Stimulated activated naive CD8-positive, alpha-beta T cell treated with anti-CD3 and anti-CD28 coated beads, Interleukin-15, Interleukin-2, amounts not matched to agents 100 U/mL and 50 U/mL, for 24 hours (primary cell): Measurements from ENCODE around the gene TULP1.
A peak's percentile ranks its signal among the peaks of the same experiment; 100 is the strongest.
"Not testable (repeated sequence)": the region's sequence is repeated elsewhere in the genome, so short reads cannot be mapped to it uniquely, and the experiment has no call there.

Experiments used
- ATAC-seq: fragments of 150-1000 bp; cut with Tn5 transposase; one replicate; pipeline ENCODE4 v1.10.0; 2021
- DNase-seq: peaks from one replicate; pipeline ENCODE4 v3.0.0; 2021

The TULP1 gene

GRCh38 chr6:35512740-35513139 lies at the start of gene TULP1:
TULP1 (minus strand) TSS chr6:35512896; CDS start chr6:35512858, 38 bp downstream.
- DNase-seq (no peak), ATAC-seq (no peak)

DNA sequence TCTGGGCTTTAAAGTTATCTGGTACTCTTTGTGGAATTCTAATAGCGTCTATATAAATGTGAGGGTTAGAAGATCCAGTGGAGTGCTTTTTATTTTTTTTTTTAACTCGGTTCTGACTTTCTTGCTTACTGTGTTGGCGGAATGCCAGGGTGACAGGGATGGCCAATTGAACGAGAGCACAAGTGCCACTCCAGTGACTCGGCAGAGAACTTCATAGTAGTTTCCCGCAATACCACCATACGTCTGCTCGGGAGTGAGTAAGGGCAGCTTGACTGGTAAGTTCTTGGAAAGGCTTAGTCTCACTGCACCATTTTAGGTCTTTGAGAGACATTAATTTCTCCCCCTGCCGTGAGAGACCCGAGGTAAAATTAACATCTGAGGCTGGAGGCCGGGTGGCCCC lies 49.4 kb upstream of the TULP1 start:
- ATAC-seq: no peak
- DNase-seq: no peak

GRCh38 chr6:35561113-35561512 lies 48.4 kb upstream of the TULP1 start:
- ATAC-seq: no peak
- DNase-seq: no peak

- no peak for ATAC-seq
- no peak for DNase-seq
Observed at GRCh38 chr6:35558571-35558970, 45.9 kb upstream of the TULP1 start.

DNA sequence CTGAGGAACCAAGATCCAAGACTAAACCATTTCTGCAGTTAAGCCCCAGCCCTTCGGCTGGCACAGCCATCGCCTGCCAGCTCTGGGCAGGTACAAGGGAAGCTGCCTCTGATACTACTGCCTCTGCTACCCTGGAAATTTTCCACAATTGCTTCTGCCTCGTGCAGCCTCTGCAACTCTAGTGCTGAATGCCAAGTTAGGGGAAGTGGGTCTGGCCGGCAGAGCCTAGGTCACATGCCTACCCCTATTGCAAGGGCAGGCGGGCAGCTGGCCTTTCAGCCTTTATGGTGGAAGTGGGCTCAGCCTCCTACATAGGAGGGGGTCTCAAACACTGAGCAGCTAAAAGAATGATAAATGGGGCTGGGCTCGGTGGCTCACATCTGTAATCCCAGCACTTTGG lies 44.5 kb upstream of the TULP1 start:
- no peak for DNase-seq
- ATAC-seq: no peak

DNA sequence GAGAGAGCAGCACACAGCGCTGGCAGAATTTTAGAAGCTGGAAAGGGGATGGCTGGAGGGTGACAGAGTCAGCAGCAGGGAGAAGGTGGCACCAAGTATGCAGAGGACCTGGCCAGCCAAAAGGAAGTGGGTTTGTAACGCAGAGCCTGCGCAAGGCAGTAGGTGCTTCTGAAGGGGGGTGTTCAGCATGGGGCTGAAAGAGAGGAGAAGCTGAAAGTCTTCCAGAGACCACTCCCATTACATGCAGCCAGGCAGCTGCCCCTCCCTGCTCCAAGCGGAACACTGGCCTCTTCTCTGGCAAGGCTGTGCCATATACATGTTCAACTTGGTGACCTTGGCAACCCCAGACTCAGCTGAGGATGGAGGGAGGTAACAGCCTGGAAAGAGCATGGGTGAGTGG lies 42.1 kb upstream of the TULP1 start:
- ATAC-seq: no peak
- no peak for DNase-seq

- no peak for DNase-seq
- no peak for ATAC-seq
Observed at GRCh38 chr6:35553315-35553714, 40.6 kb upstream of the TULP1 start.

DNA sequence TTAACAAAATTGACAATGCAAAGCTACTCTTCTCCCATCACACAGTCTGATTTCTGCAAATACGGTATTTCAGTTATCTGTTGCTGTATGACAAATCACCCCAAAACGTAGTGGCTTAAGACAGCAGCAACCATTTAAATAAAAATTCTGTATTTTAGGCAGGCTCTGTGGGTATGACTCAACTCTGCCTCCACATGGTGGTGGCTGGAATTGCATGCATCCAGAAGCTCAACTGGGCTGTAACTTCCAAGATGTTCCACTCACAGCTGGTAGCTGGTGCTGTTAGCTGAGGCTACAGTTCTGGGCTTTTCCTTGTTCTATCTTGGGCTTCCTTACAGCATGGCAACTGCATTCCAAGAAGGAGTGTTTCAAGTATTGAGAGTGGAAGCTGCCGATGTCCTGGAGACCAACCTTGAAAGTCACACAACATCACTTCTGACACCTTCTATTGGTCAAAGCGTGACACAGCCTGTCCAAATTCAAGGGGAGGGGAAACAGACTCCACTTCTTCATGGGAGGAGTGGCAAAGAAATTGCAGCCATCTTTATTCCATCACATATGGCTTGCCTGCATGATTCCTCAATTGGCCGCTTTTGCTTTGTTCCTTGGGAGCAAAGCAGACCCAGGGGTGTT lies 39.7 kb upstream of the TULP1 start:
- ATAC-seq: peak; percentile 46
- peak; percentile 67 for DNase-seq

DNA sequence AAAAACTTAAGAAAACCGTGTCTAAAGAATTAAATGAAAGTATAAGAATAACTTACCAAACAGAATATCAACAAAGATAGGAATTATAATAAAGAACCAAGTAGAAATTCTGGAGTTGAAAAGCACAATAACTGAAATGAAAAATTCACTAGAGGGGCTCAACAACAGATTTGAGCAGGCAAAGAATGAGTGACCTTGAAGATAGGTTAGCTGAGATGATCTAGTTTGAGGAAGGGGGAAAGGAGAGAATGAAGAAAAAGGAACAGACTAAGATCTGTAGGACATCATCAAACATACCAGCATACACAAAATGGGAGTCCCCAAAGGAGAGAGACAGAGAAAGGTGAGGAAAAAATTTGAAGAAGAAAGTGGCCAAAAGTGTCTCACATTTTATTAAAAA lies 37.7 kb upstream of the TULP1 start:
- DNase-seq (no peak), ATAC-seq (no peak)

DNA sequence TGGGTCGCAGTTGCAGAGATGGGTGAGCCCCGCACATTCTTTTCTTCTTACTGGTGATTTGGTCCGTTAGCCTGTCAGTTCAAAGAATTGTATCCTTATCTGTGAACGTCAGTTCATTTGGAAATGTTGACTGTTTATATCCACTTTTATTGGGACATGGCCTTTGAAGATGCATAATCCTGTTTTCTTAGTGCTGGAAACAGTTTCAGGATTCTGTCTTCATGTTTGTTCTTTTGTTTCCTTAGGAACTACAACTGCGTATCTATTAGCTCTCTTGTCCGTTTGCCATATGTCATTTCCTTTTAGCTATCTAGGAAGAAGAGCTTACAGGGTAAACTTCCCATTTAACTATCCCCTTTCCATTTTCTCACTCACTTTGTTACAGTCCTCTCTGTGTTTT lies 35.0 kb upstream of the TULP1 start:
- ATAC-seq (no peak), DNase-seq (no peak)

DNA sequence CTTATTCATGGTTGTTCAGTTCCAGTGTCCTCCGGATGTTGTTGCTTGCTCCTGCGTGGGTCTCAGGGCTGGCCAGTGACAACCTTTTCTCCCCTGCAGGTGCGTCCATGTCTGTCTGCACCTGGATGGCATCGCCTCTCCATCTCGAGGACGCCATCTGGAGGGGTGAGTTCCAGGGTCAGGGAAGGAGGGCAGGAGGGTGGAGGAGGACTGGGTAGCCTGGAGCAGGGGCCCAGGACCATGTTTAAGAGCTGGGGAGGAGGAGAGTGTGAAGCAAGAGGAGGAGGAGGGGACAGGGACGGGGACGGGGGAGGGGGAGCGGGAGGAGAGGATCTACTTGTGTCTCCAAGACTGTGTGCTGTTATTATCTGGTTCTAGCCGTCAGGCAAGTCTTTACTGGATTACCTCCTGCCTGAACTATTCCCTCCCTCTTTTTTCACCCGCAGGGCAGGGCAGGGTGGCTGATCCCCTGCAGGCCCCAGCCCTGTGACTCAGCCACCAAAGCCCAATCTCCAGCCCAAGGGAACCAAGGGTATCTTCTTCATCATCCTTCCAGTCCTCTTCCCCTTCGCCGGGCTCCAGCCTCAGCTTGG lies 32.2 kb upstream of the TULP1 start:
- ATAC-seq (no peak), DNase-seq (no peak)

DNA sequence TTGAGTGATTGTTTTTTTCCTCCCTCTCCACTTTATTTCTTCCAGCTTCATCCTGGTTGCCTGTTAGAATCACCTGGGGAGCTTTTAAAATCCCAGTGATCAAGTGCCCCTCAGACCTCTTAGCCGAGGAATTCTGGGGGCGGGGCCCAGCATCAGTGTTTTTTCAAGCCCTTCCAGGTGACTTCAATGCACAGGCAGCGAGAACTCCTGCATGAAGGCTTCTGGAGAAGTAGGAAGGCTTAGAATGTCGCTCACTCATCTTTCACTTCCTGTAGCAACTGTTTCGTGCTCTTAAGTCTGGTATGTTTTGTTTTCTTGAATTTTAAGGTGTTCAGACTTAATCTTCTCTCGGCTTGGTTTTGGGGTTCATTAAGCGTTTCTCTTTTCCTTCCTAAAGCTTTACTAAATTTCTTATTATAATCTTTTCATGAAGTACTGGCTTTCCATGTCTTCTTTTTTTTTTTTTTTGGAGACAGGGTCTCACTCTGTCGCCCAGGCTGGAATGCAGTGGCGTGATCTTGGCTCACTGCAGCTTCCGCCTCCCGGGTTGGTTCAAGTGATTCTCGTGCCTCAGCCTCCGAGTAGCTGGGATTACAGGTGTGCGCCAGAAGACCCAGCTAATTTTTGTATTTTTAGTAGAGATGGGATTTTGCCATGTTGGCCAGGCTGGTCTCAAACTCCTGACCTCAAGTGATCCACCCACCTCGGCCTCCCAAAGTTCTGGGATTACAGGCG lies 30.9 kb upstream of the TULP1 start:
- ATAC-seq: no peak
- DNase-seq: no peak

GRCh38 chr6:35541836-35542235 lies 29.1 kb upstream of the TULP1 start:
- ATAC-seq (no peak), DNase-seq (no peak)

DNA sequence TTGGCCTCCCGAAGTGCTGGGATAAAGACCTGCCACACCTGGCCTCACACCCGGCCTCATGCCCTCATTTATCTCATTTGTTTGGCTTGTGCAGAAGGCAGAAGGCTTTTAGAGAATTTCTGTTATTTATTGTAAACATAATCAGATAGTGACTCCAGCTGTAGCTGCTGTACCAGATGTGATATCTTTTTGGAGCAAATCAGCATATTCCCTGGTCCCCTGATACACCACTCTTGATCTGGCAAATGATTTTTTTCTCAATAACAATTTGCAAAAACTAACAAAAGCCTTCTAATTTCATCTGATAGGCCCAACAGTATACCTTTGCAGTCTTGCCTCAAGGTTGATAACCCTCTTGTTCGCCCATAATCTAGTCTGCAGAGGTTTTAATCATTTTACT lies 26.5 kb upstream of the TULP1 start:
- ATAC-seq (no peak), DNase-seq (no peak)

- not testable (repeated sequence) for DNase-seq, ATAC-seq
Observed at GRCh38 chr6:35535847-35536246, 23.2 kb upstream of the TULP1 start.

DNA sequence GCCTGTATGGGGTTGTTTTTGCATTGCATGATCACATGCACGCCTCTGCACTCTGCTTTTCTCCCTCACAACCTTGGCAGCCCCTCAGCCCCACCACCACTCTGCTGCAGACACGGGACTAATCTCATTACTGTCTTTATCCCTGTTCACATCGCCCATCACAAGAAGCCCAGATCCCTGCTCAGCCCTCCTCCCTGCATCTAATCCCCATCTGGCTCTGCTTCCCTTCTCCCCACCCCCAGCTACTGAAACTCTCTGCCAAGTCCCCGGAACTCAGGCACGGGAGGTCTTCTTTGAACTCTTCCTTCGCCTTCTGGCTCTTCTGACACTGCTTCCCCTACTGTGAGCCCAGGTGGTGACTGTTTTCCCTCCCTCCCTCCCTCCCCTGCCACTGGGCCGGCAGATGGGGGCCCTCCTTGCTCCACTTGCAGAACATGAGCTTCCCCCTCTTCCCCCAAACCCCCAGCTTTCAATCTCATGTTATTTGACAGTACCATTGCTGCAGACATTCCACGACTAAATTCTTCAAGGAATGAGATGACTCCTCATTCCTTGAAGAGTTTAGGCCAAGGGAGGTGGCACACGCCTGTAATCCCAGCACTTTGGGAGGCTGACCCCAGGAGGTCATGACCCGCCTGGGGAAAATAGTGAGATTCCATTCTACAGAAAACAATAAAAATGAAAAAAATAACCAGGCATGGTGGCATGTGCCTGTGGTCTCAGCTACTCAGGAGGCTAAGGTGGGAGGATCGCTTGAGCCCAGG lies 21.9 kb upstream of the TULP1 start:
- ATAC-seq (no peak), DNase-seq (no peak)

GRCh38 chr6:35533981-35534380 lies 21.3 kb upstream of the TULP1 start:
- DNase-seq (no peak), ATAC-seq (no peak)

- ATAC-seq (no peak), DNase-seq (no peak)
Observed at GRCh38 chr6:35532126-35532525, 19.4 kb upstream of the TULP1 start.

GRCh38 chr6:35524380-35525020 lies 11.8 kb upstream of the TULP1 start:
- DNase-seq: no peak
- ATAC-seq: no peak

GRCh38 chr6:35522660-35523658 lies 10.3 kb upstream of the TULP1 start:
- ATAC-seq (peak; percentile 88), DNase-seq (peak; percentile 87)

GRCh38 chr6:35522151-35522550 lies 9.5 kb upstream of the TULP1 start:
- no peak for ATAC-seq

More at GRCh38 chr6:35522151-35522550, 9.5 kb upstream of the TULP1 start:
- no peak for DNase-seq
